Measurements from ENCODE around the gene DIAPH2. TPM values are rescaled to one million over a fixed set of nuclear protein-coding genes. Genes with fewer than 3 reads are reported as not detected.

Gene DIAPH2
- polyA plus RNA-seq (2012; ENCODE audit: missing spikeins), result 4.6 TPM

DNA sequence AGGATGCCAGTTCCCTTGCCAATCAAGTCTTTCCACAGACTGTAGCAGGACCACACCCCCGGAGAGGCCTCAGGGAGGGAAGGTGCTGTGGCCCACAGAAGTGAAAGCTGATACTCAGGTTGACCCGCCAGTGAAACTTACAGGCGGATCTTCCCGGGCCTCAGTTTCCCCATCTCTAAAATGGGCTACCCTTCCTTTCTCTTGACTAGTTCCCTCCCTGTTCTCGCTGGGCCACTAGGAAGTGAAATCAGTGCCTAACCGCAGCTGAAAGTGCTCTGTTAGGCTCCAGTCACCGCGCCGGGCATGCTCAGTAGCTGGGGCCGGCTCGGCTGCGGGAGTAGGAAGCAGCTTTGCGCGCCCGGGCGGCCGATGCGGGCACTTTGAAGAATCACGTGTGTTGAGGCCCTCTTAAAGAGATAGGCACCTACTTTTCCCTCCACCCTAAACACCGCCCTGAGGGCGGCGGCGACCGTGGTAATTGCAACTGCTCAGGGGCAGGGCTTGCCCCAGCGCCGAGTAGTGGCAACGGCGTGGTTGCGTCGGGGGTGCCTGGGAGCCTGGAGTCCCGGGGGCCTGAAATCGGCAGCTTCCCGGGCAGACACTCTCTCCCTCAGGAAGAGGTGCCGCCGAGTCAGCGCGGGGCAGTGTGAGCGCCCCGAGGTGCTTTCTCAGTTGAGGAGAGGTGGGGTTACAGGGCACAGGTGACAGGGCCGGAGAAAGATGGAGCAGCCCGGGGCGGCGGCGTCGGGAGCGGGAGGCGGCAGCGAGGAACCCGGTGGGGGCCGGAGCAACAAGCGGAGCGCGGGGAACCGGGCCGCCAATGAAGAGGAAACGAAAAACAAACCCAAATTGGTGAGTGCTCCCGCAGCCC lies at the start of gene DIAPH2:
DIAPH2 (plus strand) TSS at position 504 of the 871 bp plus-strand sequence.
- TF ChIP-seq TAF1 (IDR thresholded peaks at IDR 0.05; ENCODE audit: borderline replicate concordance, low read depth, low read length), result no peak
- TF ChIP-seq POLR2AphosphoS5 (IDR thresholded peaks at IDR 0.05; ENCODE audit: low read depth, low read length), result no peak
- no peak for TF ChIP-seq POLR2A (IDR thresholded peaks at IDR 0.05; ENCODE audit: low read depth, low read length)
- DNase-seq (ENCODE audit: insufficient read length) (peak; percentile 18), FAIRE-seq (peak; percentile 44)

GRCh38 chrX:96650023-96650422 lies 34.6 kb upstream of the DIAPH2 start:
- TF ChIP-seq POLR2A (IDR thresholded peaks at IDR 0.05; ENCODE audit: low read depth, low read length), result no peak
- no peak for TF ChIP-seq TAF1 (IDR thresholded peaks at IDR 0.05; ENCODE audit: borderline replicate concordance, low read depth, low read length)
- no peak for TF ChIP-seq POLR2AphosphoS5 (IDR thresholded peaks at IDR 0.05; ENCODE audit: low read depth, low read length)
- no peak for DNase-seq (ENCODE audit: insufficient read length)
- FAIRE-seq, result no peak

DNA sequence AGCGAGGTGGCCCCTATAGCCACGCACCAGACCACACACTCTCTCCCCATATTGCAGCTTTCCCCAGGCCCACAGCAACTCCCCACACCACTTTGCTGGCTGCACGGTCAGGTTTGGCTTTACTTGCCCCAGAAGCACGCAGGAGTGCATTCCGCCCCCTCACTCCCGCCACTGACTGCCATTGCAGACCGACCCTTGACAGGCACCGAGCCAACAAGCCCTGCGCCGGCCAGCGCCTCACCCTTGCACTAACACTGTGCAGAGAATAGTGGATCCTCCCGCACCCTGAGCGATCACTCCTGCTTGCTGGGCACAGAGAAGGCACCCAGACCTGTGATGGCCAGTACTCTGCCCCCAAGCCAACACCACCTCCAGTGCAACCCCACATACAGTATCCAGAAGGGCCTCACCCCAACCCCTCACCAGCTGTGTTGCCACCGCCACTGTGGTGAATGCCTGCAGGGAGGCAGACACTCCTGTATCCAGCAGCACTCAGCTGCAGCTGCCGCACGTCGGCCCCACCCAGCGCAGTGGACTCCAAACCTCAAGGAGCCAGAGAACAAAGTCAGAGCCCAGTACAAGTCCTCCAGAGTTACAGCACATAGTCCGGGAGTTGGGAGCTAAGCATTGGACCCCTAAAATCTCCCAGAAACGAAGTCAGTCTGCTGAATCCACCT lies 28.6 kb upstream of the DIAPH2 start:
- no peak for DNase-seq (ENCODE audit: insufficient read length)
- TF ChIP-seq POLR2AphosphoS5 (IDR thresholded peaks at IDR 0.05; ENCODE audit: low read depth, low read length) (no peak), TAF1 (IDR thresholded peaks at IDR 0.05; ENCODE audit: borderline replicate concordance, low read depth, low read length) (no peak), POLR2A (IDR thresholded peaks at IDR 0.05; ENCODE audit: low read depth, low read length) (no peak)
- FAIRE-seq, result no peak

- TF ChIP-seq TAF1 (IDR thresholded peaks at IDR 0.05; ENCODE audit: borderline replicate concordance, low read depth, low read length) (no peak), POLR2AphosphoS5 (IDR thresholded peaks at IDR 0.05; ENCODE audit: low read depth, low read length) (no peak), POLR2A (IDR thresholded peaks at IDR 0.05; ENCODE audit: low read depth, low read length) (no peak)
- FAIRE-seq (no peak), DNase-seq (ENCODE audit: insufficient read length) (no peak)
Measured at GRCh38 chrX:96682516-96682915, 2.1 kb upstream of the DIAPH2 start.

DNA sequence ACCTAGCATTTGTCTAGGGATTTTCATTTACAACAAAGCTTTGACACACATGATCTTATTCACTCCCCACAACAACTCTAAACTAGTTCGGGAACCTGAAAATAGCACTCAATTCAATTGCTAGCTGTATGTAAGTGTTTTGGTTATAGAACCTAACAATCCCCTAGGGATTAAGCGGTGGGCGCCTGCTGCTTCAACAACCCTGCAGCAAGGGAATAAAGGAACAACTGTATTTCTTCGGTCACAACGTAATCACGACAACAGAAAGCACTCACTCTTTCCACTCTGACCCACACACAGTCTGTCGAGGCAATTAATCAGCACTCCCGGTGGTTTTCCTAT lies 674 bp upstream of the DIAPH2 start:
- no peak for FAIRE-seq
- TF ChIP-seq TAF1 (IDR thresholded peaks at IDR 0.05; ENCODE audit: borderline replicate concordance, low read depth, low read length) (no peak), POLR2AphosphoS5 (IDR thresholded peaks at IDR 0.05; ENCODE audit: low read depth, low read length) (no peak), POLR2A (IDR thresholded peaks at IDR 0.05; ENCODE audit: low read depth, low read length) (no peak)
- no peak for DNase-seq (ENCODE audit: insufficient read length)

- FAIRE-seq, result peak; percentile 5
- peak; percentile 1 for DNase-seq (ENCODE audit: insufficient read length)
Measured at GRCh38 chrX:96685210-96686099, 813 bp downstream of the DIAPH2 start.

DNA sequence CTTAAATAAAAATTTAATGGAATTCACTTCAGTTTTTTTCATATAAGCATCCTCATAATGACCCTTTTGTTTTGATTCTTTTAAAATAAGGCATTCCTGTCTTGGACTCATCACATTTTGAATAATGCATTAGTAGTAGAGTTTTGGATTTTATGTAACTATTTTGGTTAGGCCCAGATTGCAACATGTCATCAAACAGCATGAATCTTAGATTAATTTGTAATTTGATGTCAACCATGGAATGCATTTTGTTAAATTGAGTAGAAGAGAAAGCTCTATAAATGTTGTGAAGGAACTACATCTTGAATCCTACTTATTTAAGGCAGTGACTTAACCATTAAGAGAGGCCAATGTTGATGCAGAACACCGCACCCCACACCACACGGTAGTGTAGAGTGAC lies 3.1 kb downstream of the DIAPH2 start:
- FAIRE-seq, result no peak
- TF ChIP-seq POLR2AphosphoS5 (IDR thresholded peaks at IDR 0.05; ENCODE audit: low read depth, low read length) (no peak), POLR2A (IDR thresholded peaks at IDR 0.05; ENCODE audit: low read depth, low read length) (no peak), TAF1 (IDR thresholded peaks at IDR 0.05; ENCODE audit: borderline replicate concordance, low read depth, low read length) (no peak)

More at GRCh38 chrX:96685210-96686099, 813 bp downstream of the DIAPH2 start:
- no peak for TF ChIP-seq POLR2AphosphoS5 (IDR thresholded peaks at IDR 0.05; ENCODE audit: low read depth, low read length)
- TF ChIP-seq TAF1 (IDR thresholded peaks at IDR 0.05; ENCODE audit: borderline replicate concordance, low read depth, low read length), result no peak
- no peak for TF ChIP-seq POLR2A (IDR thresholded peaks at IDR 0.05; ENCODE audit: low read depth, low read length)

DNA sequence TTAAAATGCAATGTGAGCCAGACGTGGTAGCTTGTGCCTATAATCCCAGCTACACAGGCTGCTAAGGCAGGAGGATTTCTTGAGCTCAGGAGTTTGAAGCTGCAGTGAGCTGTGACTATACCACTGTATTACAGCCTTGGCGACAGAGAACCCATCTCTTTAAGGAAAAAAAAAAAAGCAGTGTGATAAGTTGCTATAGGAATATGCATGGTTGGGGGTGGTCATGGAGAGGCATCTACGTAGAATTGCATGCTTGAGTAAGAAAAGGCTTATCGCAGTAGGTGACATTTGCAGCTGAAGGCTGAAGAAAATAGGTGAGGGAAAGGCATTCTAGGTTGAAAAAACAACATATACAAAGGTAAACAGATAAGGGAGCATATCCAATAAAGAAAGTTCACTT lies 4.1 kb downstream of the DIAPH2 start:
- TF ChIP-seq POLR2A (IDR thresholded peaks at IDR 0.05; ENCODE audit: low read depth, low read length), result no peak
- no peak for TF ChIP-seq POLR2AphosphoS5 (IDR thresholded peaks at IDR 0.05; ENCODE audit: low read depth, low read length)
- no peak for TF ChIP-seq TAF1 (IDR thresholded peaks at IDR 0.05; ENCODE audit: borderline replicate concordance, low read depth, low read length)
- DNase-seq (ENCODE audit: insufficient read length), result no peak
- no peak for FAIRE-seq

More for the DNA sequence above, 3.1 kb downstream of the DIAPH2 start:
- DNase-seq (ENCODE audit: insufficient read length), result no peak

DNA sequence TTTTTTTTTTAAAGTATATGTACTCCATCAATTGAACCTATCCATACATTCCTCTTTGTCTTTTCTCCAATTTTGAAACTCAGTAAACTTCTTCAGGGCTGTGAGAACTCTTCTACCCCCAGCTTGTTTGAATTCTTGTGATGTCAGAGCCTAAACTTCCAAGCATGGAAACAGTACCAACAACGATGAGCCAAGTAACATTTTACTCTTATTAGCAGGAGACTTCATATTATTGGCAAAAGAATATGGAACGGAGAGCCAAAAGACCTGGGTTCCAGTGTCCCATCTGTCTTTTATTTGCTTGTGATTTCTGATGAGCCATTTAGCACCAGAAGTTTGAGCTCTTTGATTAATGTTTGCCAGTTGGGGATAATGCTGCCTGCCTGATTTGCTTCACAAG lies 5.3 kb downstream of the DIAPH2 start:
- DNase-seq (ENCODE audit: insufficient read length), result no peak
- FAIRE-seq, result no peak
- TF ChIP-seq POLR2AphosphoS5 (IDR thresholded peaks at IDR 0.05; ENCODE audit: low read depth, low read length) (no peak), POLR2A (IDR thresholded peaks at IDR 0.05; ENCODE audit: low read depth, low read length) (no peak), TAF1 (IDR thresholded peaks at IDR 0.05; ENCODE audit: borderline replicate concordance, low read depth, low read length) (no peak)

DNA sequence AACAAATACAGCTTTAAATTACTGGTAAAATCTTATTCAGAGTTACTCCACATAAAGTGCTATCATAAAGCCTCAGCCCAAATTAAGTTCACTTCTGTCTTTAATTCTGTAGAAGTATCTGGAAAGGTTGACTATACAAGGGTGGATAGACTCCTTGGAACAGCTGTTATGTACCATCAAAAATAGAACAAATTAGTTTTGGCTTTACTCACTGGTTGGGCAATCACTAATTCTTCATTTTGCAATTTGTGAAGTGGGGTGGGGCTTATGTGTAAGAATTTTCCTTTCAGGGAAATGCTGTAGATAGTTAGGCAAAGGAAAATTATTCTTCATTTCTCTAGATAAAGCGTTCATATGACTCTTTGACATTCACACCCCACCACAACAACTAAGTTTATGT lies 7.8 kb downstream of the DIAPH2 start:
- DNase-seq (ENCODE audit: insufficient read length) (no peak), FAIRE-seq (no peak)
- TF ChIP-seq POLR2A (IDR thresholded peaks at IDR 0.05; ENCODE audit: low read depth, low read length), result no peak
- no peak for TF ChIP-seq TAF1 (IDR thresholded peaks at IDR 0.05; ENCODE audit: borderline replicate concordance, low read depth, low read length)
- TF ChIP-seq POLR2AphosphoS5 (IDR thresholded peaks at IDR 0.05; ENCODE audit: low read depth, low read length), result no peak

GRCh38 chrX:96692890-96693289 lies 8.2 kb downstream of the DIAPH2 start:
- FAIRE-seq (no peak), DNase-seq (ENCODE audit: insufficient read length) (no peak)
- no peak for TF ChIP-seq POLR2AphosphoS5 (IDR thresholded peaks at IDR 0.05; ENCODE audit: low read depth, low read length)
- TF ChIP-seq POLR2A (IDR thresholded peaks at IDR 0.05; ENCODE audit: low read depth, low read length), result no peak
- no peak for TF ChIP-seq TAF1 (IDR thresholded peaks at IDR 0.05; ENCODE audit: borderline replicate concordance, low read depth, low read length)

All from GM12892 (cell line).